Effector memory CD4-positive, alpha-beta T cell (primary cell): ENCODE measurements around the gene GEMIN4.
"Not testable (repeated sequence)": the region's sequence is repeated elsewhere in the genome, so short reads cannot be mapped to it uniquely, and the experiment has no call there.

ENCODE experiments used
- DNase-seq, 3 donors: peaks; one replicate each; pipeline ENCODE4 v3.0.0-alpha.2; 2020
- H3K27ac ChIP-seq: 2 replicates; pipeline ENCODE4 v1.7.0; 2013; ENCODE audit warnings: mild to moderate bottlenecking, low read length, moderate library complexity; ENCODE audit not compliant: insufficient read depth, poor library complexity, severe bottlenecking
- H3K27me3 ChIP-seq: replicated peaks from 2 replicates; pipeline ENCODE4 v1.7.0; 2013; ENCODE audit warnings: mild to moderate bottlenecking, low read length; ENCODE audit not compliant: insufficient read depth, control insufficient read depth, poor library complexity, severe bottlenecking
- H3K36me3 ChIP-seq: 2 replicates; pipeline ENCODE4 v1.7.0; 2013; ENCODE audit warnings: mild to moderate bottlenecking, low read length, moderate library complexity; ENCODE audit not compliant: control insufficient read depth, insufficient read depth
- H3K4me1 ChIP-seq: 2 replicates; pipeline ENCODE4 v1.7.0; 2013; ENCODE audit warnings: low read length, mild to moderate bottlenecking; ENCODE audit not compliant: control insufficient read depth, insufficient read depth, poor library complexity, severe bottlenecking
- H3K4me3 ChIP-seq: 2 replicates; pipeline ENCODE4 v1.7.0; 2013; ENCODE audit warnings: low read length, low read depth, mild to moderate bottlenecking; ENCODE audit not compliant: insufficient read depth, poor library complexity, severe bottlenecking
- H3K9me3 ChIP-seq: 2 replicates; pipeline ENCODE4 v1.7.0; 2013; ENCODE audit warnings: mild to moderate bottlenecking, low read length, moderate library complexity; ENCODE audit not compliant: control insufficient read depth

GEMIN4 gene

GRCh38 chr17:792277-792676 lies 40.2 kb upstream of the GEMIN4 start:
- no peak overlapping the region for H3K27ac ChIP-seq
- H3K36me3 ChIP-seq: peaks cover 47% of the 10 kb centered on the region
- no peak for DNase-seq
- no peak overlapping the region for H3K4me3 ChIP-seq
- H3K27me3 ChIP-seq: no peaks in the 10 kb centered on the region
- H3K4me1 ChIP-seq: no peaks in the 10 kb centered on the region
- no peaks in the 10 kb centered on the region for H3K9me3 ChIP-seq

- H3K9me3 ChIP-seq: no peaks in the 10 kb centered on the region
- no peak for DNase-seq
- H3K36me3 ChIP-seq: peaks cover 47% of the 10 kb centered on the region
- H3K4me3 ChIP-seq: no peak overlapping the region
- H3K27ac ChIP-seq: no peak overlapping the region
- H3K4me1 ChIP-seq: no peaks in the 10 kb centered on the region
- H3K27me3 ChIP-seq: no peaks in the 10 kb centered on the region
These were observed 39.8 kb upstream of the GEMIN4 start for GRCh38 chr17:791829-792228.

- H3K27me3 ChIP-seq, H3K4me1 ChIP-seq, H3K4me3 ChIP-seq, H3K27ac ChIP-seq, H3K9me3 ChIP-seq, DNase-seq: not testable (repeated sequence)
- H3K36me3 ChIP-seq: peaks cover 47% of the 10 kb centered on the region
These were observed 38.8 kb upstream of the GEMIN4 start for GRCh38 chr17:790874-791247.

- H3K9me3 ChIP-seq, H3K27ac ChIP-seq, DNase-seq, H3K27me3 ChIP-seq, H3K4me3 ChIP-seq, H3K4me1 ChIP-seq: not testable (repeated sequence)
- H3K36me3 ChIP-seq: peaks cover 51% of the 10 kb centered on the region
These were observed 38.1 kb upstream of the GEMIN4 start for GRCh38 chr17:789931-790873.

- Histone ChIP-seq H3K27ac (no peak overlapping the region), H3K36me3 (peaks cover 54% of the 10 kb centered on the region)
These were observed 37.2 kb upstream of the GEMIN4 start for GRCh38 chr17:789160-789840.

GRCh38 chr17:788551-788950 lies 36.5 kb upstream of the GEMIN4 start:
- Histone ChIP-seq H3K36me3 (peaks cover 54% of the 10 kb centered on the region), H3K9me3 (no peaks in the 10 kb centered on the region), H3K27me3 (no peaks in the 10 kb centered on the region), H3K27ac (no peak overlapping the region), H3K4me1 (no peaks in the 10 kb centered on the region), H3K4me3 (no peak overlapping the region)
- no peak for DNase-seq

More at GRCh38 chr17:789160-789840, 37.2 kb upstream of the GEMIN4 start:
- no peaks in the 10 kb centered on the region for H3K9me3 ChIP-seq
- H3K27me3 ChIP-seq: no peaks in the 10 kb centered on the region
- H3K4me3 ChIP-seq: no peak overlapping the region
- DNase-seq: no peak
- H3K4me1 ChIP-seq: no peaks in the 10 kb centered on the region

GRCh38 chr17:787641-788221 lies 35.7 kb upstream of the GEMIN4 start:
- no peak for DNase-seq
- Histone ChIP-seq H3K27ac (no peak overlapping the region), H3K9me3 (no peaks in the 10 kb centered on the region), H3K4me1 (no peaks in the 10 kb centered on the region), H3K4me3 (no peak overlapping the region), H3K27me3 (no peaks in the 10 kb centered on the region), H3K36me3 (peaks cover 54% of the 10 kb centered on the region)

- not testable (repeated sequence) for H3K27ac ChIP-seq, H3K4me1 ChIP-seq, H3K9me3 ChIP-seq, H3K4me3 ChIP-seq, H3K27me3 ChIP-seq, DNase-seq
- peaks cover 36% of the 10 kb centered on the region for H3K36me3 ChIP-seq
These were observed 33.8 kb upstream of the GEMIN4 start for GRCh38 chr17:785901-786300.

GRCh38 chr17:784143-784542 lies 32.1 kb upstream of the GEMIN4 start:
- Histone ChIP-seq H3K27ac (no peak overlapping the region), H3K4me1 (peaks cover 6% of the 10 kb centered on the region), H3K27me3 (no peaks in the 10 kb centered on the region), H3K9me3 (no peaks in the 10 kb centered on the region), H3K4me3 (no peak overlapping the region), H3K36me3 (peaks cover 22% of the 10 kb centered on the region)
- no peak for DNase-seq
